MM.1S (cell line): Measurements from ENCODE around the gene TMEM179.
"Not testable (repeated sequence)": the region's sequence is repeated elsewhere in the genome, so short reads cannot be mapped to it uniquely, and the experiment has no call there.

Experiments
- CTCF ChIP-seq: fragments of 300-600 bp; sonication (generic); IDR thresholded peaks from 2 replicates; pipeline ENCODE4 v1.5.1; 2016; ENCODE audit warnings: antibody characterized with exemption, low read length, mixed read lengths
- EZH2phosphoT487 ChIP-seq: fragments of 300-600 bp; sonication (generic); IDR thresholded peaks from 2 replicates; pipeline ENCODE4 v1.6.1; 2018; ENCODE audit warnings: antibody characterized with exemption, low read length

GRCh38 chr14:104653130-104653920 is 48.8 kb upstream of the TMEM179 start:
- not testable (repeated sequence) for TF ChIP-seq EZH2phosphoT487, CTCF
